Skeletal muscle tissue (tissue), 4 donors: ENCODE data around the gene AP3S2. TPM values are rescaled to one million over a fixed set of nuclear protein-coding genes. Genes with fewer than 3 reads are reported as not detected.
"Not testable (repeated sequence)": the region's sequence is repeated elsewhere in the genome, so short reads cannot be mapped to it uniquely, and the experiment has no call there.

Experiments used
- H3K27ac ChIP-seq: one replicate; pipeline ENCODE4 v1.7.0; 2013; ENCODE audit warnings: mild to moderate bottlenecking, low read depth, low read length, inconsistent platforms
- H3K27me3 ChIP-seq, 3 donors: one replicate each; pipeline ENCODE4 v1.7.0; 2013; ENCODE audit warnings: low read length in 3 of 3; ENCODE audit not compliant: control insufficient read depth in 3 of 3, insufficient read depth in 3 of 3
- H3K36me3 ChIP-seq, 3 donors: one replicate each; pipeline ENCODE4 v1.7.0; 2013; ENCODE audit warnings: low read length in 3 of 3; ENCODE audit not compliant: control insufficient read depth in 3 of 3, insufficient read depth in 3 of 3
- H3K4me1 ChIP-seq, 3 donors: one replicate each; pipeline ENCODE4 v1.7.0; 2013; ENCODE audit warnings: low read length in 3 of 3, mild to moderate bottlenecking in 3 of 3; ENCODE audit not compliant: control insufficient read depth in 3 of 3, insufficient read depth in 3 of 3
- H3K4me3 ChIP-seq, 3 donors: one replicate each; pipeline ENCODE4 v1.7.0; 2013; ENCODE audit warnings: low read length in 3 of 3
- H3K9ac ChIP-seq, 3 donors: one replicate each; pipeline ENCODE4 v1.7.0; 2013; ENCODE audit warnings: low read length in 3 of 3, mild to moderate bottlenecking in 3 of 3, moderate library complexity in 2 of 3, low read depth in 1 of 3
- H3K9me3 ChIP-seq, 3 donors: one replicate each; pipeline ENCODE4 v1.7.0; 2013; ENCODE audit warnings: low read length in 3 of 3; ENCODE audit not compliant: control insufficient read depth in 3 of 3
- total RNA-seq: library from RNA; depleted of rRNA; stranded (reverse); fragments of >200 nt; gene quantifications from one replicate; pipeline ENCODE4 v1.2.3, GENCODE V29; 2014
- donor health status: Osteomylitis.

Gene AP3S2
- total RNA-seq, 1 donor from 2014 or later, result 51.7 TPM

DNA sequence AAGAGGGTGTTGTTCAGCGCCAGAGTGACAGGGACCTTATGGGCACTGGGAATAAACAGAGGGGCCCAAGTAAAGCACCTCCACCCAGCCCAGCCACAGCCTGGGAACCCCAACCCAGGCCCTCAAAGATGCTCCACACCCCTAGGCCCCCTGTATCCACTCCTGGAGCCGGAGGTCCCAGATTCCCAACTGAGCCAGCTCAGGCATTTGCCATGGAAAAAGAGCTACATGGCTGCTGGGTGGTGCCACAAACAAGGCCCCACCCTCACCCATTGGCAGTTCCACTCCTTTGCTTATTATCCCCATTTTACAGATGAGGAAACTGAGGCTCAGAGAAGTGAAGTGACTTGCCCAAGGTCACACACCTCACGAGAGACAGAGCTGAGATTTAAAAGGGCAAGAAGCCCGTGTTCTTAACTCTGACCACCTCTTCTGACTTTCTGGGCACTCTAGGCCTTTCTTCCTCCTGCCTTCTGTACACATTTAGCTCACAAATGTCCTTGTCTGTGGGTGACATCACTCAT, 96.1 kb downstream of the AP3S2 start:
- H3K9me3 ChIP-seq, result no peaks in the 10 kb centered on the region
- no peak overlapping the region for H3K27ac ChIP-seq
- H3K36me3 ChIP-seq, result no peaks in the 10 kb centered on the region
- peaks cover 0 to 5% (median 3%) of the 10 kb centered on the region in 3 donors for H3K27me3 ChIP-seq
- no peak overlapping the region for H3K4me3 ChIP-seq
- H3K4me1 ChIP-seq, result peaks cover 0 to 3% (median 2%) of the 10 kb centered on the region in 3 donors
- no peak overlapping the region for H3K9ac ChIP-seq

DNA sequence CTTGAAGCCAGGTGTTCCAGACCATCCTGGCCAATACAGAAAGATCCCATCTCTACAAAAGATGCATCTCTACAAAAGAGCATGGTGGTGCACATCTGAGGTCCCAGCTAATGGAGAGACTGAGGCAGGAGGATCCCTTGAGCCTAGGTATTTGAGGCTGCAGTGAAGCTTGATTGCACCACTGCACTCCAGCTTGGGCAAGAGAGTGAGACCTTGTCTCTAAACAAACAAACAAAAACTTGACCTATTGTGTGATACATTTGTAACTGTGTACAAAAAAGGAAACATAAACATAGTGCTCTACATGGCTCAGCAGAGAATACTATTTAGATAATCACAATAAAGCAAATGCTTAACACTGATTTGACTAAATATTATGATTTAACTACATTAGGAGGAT, 97.8 kb downstream of the AP3S2 start:
- H3K4me3 ChIP-seq, result no peak overlapping the region
- H3K9me3 ChIP-seq, result no peaks in the 10 kb centered on the region
- no peak overlapping the region for H3K9ac ChIP-seq
- H3K4me1 ChIP-seq, result peaks cover 0 to 3% (median 2%) of the 10 kb centered on the region in 3 donors
- peaks cover 0 to under 1% (median 0%) of the 10 kb centered on the region in 3 donors for H3K27me3 ChIP-seq
- H3K36me3 ChIP-seq, result no peaks in the 10 kb centered on the region
- H3K27ac ChIP-seq, result no peak overlapping the region

DNA sequence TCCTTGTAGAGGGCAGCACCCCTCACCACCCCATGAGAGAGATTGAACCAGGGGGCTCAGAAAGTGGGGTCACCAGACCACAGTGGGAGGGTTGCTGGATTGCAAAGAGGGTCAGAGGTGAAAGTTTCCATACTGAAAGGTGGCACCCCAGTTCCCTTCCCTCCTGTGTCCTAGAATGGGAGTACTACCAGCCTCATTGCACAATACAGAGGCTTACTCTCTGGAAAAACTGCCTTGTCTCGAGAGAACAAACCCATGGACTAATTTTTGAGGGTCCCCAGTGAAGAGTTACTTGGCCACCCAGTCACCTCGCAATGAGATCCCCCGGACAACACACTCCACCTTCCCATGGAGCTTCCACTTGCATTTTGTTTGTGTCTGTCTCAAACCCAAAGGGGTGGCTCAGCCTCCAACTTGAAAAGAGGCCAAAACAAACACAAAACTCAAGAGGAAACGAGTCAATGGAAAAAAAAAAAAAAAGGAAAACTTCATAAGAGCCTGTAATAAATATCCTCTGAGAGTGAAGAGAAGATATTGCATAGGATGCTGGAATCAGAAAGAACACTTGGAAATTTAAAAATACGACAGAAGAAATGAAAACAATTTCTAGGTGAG, 99.1 kb downstream of the AP3S2 start:
- H3K27ac ChIP-seq, result no peak overlapping the region
- H3K36me3 ChIP-seq, result no peaks in the 10 kb centered on the region
- no peaks in the 10 kb centered on the region for H3K9me3 ChIP-seq
- peaks cover 0 to 8% (median 0%) of the 10 kb centered on the region in 3 donors for H3K27me3 ChIP-seq
- no peak overlapping the region for H3K9ac ChIP-seq
- H3K4me1 ChIP-seq, result peaks cover 0 to 3% (median 2%) of the 10 kb centered on the region in 3 donors
- no peak overlapping the region for H3K4me3 ChIP-seq

DNA sequence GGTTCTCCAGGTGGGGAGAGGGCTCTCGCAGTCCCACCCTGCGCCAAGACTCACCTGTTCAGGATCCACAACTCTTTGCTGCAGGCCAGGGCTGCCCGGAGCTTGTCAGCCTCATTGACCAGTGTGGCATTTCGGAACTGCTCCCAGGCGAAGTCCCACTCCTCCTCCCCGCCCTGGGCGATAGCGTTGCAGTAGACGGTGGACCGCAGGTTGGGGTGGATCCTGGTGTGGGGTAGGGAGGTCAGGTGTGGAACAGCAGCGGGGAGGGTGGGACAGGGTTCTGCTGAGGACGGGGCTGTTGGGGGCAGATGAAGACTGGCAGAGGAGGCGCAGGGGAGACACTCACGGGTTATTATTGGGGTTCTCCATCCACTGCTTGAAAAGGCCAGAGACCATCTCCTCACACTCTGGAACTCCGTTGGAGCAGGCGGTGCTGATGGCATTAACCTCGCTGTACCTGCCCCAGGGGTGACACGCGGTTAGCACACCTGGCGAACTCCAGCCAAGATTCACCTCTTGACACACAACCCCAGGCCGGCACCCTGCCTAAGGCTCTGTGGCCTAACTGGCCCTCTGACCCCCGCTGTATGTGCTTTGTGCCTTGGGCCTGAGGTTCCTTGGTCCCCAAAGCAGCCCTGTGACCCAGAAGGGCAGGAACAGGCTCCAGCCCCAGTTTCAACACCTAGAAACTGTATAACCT, 101.5 kb downstream of the AP3S2 start:
- H3K9ac ChIP-seq, result no peak overlapping the region
- no peak overlapping the region for H3K27ac ChIP-seq
- H3K4me1 ChIP-seq, result peaks cover 0 to 3% (median 2%) of the 10 kb centered on the region in 3 donors
- peaks cover 0 to 8% (median 0%) of the 10 kb centered on the region in 3 donors for H3K27me3 ChIP-seq
- no peak overlapping the region for H3K4me3 ChIP-seq
- H3K36me3 ChIP-seq, result no peaks in the 10 kb centered on the region
- H3K9me3 ChIP-seq, result no peaks in the 10 kb centered on the region

DNA sequence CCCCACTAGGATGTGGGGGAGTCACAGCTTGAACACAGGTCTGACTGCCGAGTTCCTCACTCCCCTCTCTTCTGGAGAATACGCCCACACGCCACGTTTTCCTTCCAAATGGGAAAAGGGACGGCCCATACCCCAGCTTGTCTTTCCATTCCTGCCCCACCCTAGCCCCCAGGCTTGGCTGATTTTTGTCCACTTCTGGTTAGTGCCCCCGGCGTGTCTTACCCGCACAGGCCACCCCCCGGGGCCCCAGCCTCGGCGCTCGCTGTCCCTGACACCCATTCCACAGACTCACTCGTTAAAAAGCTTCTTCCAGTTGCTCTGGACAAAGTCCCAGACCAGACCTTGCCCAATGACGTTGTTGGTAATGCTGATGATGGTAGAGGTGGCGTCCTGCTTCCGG, 103.1 kb downstream of the AP3S2 start:
- H3K36me3 ChIP-seq, result no peaks in the 10 kb centered on the region
- H3K27ac ChIP-seq, result no peak overlapping the region
- H3K4me3 ChIP-seq, result no peak overlapping the region

DNA sequence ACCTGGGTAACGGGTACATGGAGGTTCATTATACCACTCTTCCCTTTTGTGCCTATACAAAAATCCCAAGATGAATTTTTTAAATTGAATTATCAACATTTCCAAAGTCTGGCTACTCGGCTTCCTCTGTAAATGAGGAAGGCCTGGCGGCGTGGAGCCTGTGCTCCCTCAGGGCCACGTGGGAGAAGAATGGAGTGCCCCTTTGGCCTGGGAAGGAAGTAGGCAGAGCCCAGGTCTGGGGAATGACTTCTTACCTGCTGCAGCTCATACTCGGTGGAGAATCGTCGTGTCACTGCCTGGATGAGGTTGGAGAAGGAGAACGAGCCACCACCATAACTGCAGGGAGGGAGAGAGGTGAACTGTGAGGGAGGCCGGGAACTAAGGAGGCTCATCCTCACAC, 103.6 kb downstream of the AP3S2 start:
- Histone ChIP-seq H3K4me3 (no peak overlapping the region), H3K4me1 (peaks cover 0 to 2% (median 2%) of the 10 kb centered on the region in 3 donors), H3K27me3 (peaks cover 0 to 8% (median 0%) of the 10 kb centered on the region in 3 donors), H3K27ac (no peak overlapping the region), H3K36me3 (no peaks in the 10 kb centered on the region), H3K9ac (no peak overlapping the region), H3K9me3 (no peaks in the 10 kb centered on the region)

More for the DNA sequence above, 103.1 kb downstream of the AP3S2 start:
- Histone ChIP-seq H3K27me3 (peaks cover 0 to 8% (median 0%) of the 10 kb centered on the region in 3 donors), H3K9ac (no peak overlapping the region), H3K9me3 (no peaks in the 10 kb centered on the region), H3K4me1 (peaks cover 0 to 3% (median 2%) of the 10 kb centered on the region in 3 donors)

DNA sequence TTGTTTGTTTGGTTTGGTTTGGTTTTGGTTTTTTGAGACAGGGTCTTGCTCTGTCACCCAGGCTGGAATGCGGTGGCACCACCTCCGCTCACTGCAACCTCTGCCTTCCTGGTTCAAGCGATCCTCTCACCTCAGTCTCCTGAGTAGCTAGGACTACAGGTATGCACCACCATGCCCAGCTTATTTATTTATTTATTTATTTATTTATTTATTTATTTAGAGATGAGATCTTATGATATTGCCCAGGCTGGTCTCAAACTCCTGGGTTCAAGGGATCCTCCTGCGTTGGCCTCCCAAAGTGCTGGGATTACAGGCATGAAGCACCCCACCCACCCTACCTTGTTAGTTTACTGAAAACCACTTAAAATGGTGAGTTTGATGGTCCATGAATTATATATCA, 105.2 kb downstream of the AP3S2 start:
- not testable (repeated sequence) for H3K27ac ChIP-seq, H3K4me1 ChIP-seq, H3K9ac ChIP-seq, H3K9me3 ChIP-seq, H3K27me3 ChIP-seq, H3K4me3 ChIP-seq, H3K36me3 ChIP-seq

DNA sequence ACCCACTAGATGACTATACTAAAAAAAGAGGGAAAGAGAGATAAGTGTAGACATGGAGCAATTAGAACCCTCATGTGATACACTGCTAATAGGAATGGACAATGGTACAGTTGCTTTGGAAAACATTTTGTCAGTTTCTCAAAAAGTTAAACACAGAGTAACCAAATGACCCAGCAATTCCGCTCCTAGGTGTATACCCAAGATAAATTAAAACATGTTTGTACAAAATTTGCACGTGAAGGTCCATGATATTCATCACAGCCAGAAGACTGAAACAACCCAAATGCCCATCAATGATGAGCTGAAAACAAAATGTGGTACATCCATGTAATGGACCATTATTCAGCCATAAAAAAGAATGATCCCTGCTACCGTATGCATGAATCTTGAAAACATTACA, 105.8 kb downstream of the AP3S2 start:
- Histone ChIP-seq H3K27ac (no peak overlapping the region), H3K4me3 (no peak overlapping the region), H3K4me1 (no peaks in the 10 kb centered on the region), H3K9me3 (no peaks in the 10 kb centered on the region), H3K9ac (no peak overlapping the region), H3K36me3 (no peaks in the 10 kb centered on the region), H3K27me3 (peaks cover 0 to 8% (median 0%) of the 10 kb centered on the region in 3 donors)

DNA sequence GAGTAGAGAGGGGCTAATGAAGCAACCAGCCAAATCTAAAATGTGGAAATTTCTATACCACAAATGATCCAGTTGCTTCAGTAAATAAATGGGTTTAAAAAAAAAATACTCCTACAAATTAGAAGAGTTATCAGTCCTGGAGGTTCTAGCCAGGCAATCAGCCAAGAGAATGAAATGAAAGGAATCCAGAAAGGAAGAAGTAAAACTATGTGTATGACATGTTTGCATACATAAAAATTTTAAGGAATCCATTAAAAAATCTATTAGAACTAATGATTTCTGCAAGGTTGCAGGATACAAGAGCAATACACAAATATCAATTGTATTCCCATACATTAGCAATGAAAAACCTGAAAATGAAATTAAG, 108.0 kb downstream of the AP3S2 start:
- H3K4me1 ChIP-seq, result no peaks in the 10 kb centered on the region
- H3K9ac ChIP-seq, result no peak overlapping the region
- no peaks in the 10 kb centered on the region for H3K36me3 ChIP-seq
- no peak overlapping the region for H3K4me3 ChIP-seq
- H3K27me3 ChIP-seq, result peaks cover 0 to 5% (median 0%) of the 10 kb centered on the region in 3 donors
- no peak overlapping the region for H3K27ac ChIP-seq
- H3K9me3 ChIP-seq, result no peaks in the 10 kb centered on the region

DNA sequence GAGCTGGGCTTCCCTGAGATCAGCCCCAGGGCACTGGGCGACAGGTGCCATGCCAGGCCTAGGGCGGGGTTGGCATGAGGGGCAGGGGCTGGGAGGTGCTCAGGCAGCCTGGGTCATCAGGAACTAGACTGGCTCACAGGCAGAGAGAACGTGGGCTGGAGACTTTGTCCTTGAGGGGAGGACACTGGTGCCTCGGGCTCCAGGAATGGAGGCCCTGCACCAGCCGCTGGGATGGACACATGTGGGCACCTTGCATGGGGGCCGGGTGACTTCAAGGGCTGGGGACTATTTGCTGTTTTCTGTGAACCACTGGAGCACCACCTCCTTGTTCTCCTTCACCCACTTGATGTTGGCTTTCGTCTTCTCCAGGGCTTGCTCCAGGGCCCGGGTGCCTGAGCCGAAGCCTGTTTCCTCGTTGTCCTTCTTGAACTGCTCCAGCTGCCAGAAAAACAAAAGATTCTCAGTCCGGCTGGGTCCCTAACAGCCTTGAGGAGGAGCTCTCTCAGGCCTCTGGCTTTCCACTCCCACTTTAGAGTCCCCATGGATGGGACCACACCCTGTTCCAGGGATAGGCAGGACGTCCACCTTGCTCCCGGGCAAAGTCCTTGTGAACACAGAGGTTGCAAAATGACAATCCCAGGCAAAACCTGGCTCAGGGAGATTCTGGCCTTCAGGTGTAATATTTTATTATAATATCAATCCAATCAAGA, 108.6 kb downstream of the AP3S2 start:
- H3K9me3 ChIP-seq, result no peaks in the 10 kb centered on the region
- no peaks in the 10 kb centered on the region for H3K4me1 ChIP-seq
- no peak overlapping the region for H3K9ac ChIP-seq
- no peaks in the 10 kb centered on the region for H3K27me3 ChIP-seq
- no peak overlapping the region for H3K4me3 ChIP-seq
- no peak overlapping the region for H3K27ac ChIP-seq
- H3K36me3 ChIP-seq, result no peaks in the 10 kb centered on the region
